ENCODE measurements around the gene MTAP. TPM values are rescaled to one million over a fixed set of nuclear protein-coding genes. Genes with fewer than 3 reads are reported as not detected.

MTAP gene
- total and polyA plus RNA-seq, 9 of the 15 experiments (the other 6 are each of a cell fraction or from before 2014, with no cell fraction given): 0.07 TPM; not detected in 8

DNA sequence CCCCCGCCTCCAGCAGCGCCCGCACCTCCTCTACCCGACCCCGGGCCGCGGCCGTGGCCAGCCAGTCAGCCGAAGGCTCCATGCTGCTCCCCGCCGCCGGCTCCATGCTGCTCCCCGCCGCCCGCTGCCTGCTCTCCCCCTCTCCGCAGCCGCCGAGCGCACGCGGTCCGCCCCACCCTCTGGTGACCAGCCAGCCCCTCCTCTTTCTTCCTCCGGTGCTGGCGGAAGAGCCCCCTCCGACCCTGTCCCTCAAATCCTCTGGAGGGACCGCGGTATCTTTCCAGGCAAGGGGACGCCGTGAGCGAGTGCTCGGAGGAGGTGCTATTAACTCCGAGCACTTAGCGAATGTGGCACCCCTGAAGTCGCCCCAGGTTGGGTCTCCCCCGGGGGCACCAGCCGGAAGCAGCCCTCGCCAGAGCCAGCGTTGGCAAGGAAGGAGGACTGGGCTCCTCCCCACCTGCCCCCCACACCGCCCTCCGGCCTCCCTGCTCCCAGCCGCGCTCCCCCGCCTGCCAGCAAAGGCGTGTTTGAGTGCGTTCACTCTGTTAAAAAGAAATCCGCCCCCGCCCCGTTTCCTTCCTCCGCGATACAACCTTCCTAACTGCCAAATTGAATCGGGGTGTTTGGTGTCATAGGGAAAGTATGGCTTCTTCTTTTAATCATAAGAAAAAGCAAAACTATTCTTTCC is 172.4 kb downstream of the MTAP start:
- H4K20me1 ChIP-seq (replicated peaks; ENCODE audit: control insufficient read depth, insufficient read depth, low read length): no peaks in the 10 kb centered on the region
- H3K4me1 ChIP-seq (replicated peaks in 1 of 2; ENCODE audit: control insufficient read depth in 2 of 2, insufficient read depth in 2 of 2, low read length in 2 of 2): no peaks in the 10 kb centered on the region
- no peaks in the 10 kb centered on the region for H3K36me3 ChIP-seq (ENCODE audit: control insufficient read depth, insufficient read depth, low read length)
- TF ChIP-seq, protein P1, sequence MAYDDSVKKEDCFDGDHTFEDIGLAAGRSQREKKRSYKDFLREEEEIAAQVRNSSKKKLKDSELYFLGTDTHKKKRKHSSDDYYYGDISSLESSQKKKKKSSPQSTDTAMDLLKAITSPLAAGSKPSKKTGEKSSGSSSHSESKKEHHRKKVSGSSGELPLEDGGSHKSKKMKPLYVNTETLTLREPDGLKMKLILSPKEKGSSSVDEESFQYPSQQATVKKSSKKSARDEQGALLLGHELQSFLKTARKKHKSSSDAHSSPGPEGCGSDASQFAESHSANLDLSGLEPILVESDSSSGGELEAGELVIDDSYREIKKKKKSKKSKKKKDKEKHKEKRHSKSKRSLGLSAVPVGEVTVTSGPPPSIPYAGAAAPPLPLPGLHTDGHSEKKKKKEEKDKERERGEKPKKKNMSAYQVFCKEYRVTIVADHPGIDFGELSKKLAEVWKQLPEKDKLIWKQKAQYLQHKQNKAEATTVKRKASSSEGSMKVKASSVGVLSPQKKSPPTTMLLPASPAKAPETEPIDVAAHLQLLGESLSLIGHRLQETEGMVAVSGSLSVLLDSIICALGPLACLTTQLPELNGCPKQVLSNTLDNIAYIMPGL (CRISPR knock-in tag; IDR thresholded peaks at IDR 0.05): no peak
- no peak for TF ChIP-seq SMAD1 (IDR thresholded peaks at IDR 0.05; ENCODE audit: low read depth, low read length, partially characterized antibody)
- intact Hi-C loops (cut with micrococcal nuclease) (no loop called here), in situ Hi-C loops (cut with MboI) (no loop called here)
- no CpG with 5 or more reads among the region's 51 CpGs for WGBS (ENCODE audit: insufficient coverage, low coverage, missing lambda C conversion rate)
- FAIRE-seq: no peak
- no peaks in the 10 kb centered on the region for H3K79me2 ChIP-seq (ENCODE audit: control insufficient read depth, insufficient read depth, low read length)
- H3K27me3 ChIP-seq (ENCODE audit: control insufficient read depth in 2 of 2, insufficient read depth in 2 of 2, low read length in 2 of 2): no peaks in the 10 kb centered on the region
- H3K4me3 ChIP-seq: no peak overlapping the region
- no peak for ATAC-seq
- H3K9me3 ChIP-seq (replicated peaks; ENCODE audit: control insufficient read depth, insufficient read depth, low read depth, low read length): no peaks in the 10 kb centered on the region
- H3K4me2 ChIP-seq (ENCODE audit: insufficient read depth, low read length): no peak overlapping the region
- POLR2A ChIA-PET: no interaction called here
- no peak overlapping the region for H2AFZ ChIP-seq (ENCODE audit: low read depth, low read length)
- no peaks in the 10 kb centered on the region for H3K9me1 ChIP-seq (ENCODE audit: control insufficient read depth, insufficient read depth, low read length)
- no peak overlapping the region for H3K9ac ChIP-seq (ENCODE audit: insufficient read depth in 1 of 2, low read depth in 2 of 2, low read length in 2 of 2)
- no TSS peak for BruUV-seq (replicated peaks)
- H3K27ac ChIP-seq (ENCODE audit: extremely low read depth, low read depth, low read length): no peak overlapping the region
- CTCF ChIA-PET (ENCODE audit: low intra/inter-chr PET ratio): no interaction called here
- DNase-seq (ENCODE audit: extremely low read depth in 1 of 4, low spot score in 3 of 4): no peak

DNA sequence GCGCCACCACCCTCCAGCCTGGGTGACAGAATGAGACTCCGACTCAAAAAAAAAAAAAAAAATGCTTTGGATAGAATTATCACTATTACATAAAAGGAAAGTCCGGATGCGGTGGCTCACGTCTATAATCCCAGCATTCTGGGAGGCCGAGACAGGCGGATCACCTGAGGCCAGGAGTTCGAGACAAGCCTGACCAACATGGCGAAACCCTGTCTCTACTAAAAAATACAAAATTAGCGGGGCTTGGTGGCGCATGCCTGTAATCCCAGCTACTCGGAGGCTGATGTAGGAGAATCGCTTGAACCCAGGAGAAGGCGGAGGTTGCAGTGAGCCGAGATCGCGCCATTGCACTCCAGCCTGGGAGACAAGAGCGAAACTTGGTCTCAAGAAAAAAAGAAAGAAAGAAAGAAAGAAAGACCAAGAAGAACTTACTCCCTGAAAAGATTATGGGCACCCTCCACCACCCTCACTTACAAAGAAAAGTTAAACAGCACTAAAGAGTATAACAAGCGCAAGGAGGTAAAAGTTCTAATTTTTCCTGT is 174.0 kb downstream of the MTAP start:
- WGBS (ENCODE audit: insufficient coverage, low coverage, missing lambda C conversion rate): no CpG with 5 or more reads among the region's 19 CpGs
- no peaks in the 10 kb centered on the region for H3K9me3 ChIP-seq (replicated peaks; ENCODE audit: control insufficient read depth, insufficient read depth, low read depth, low read length)
- H3K9me1 ChIP-seq (ENCODE audit: control insufficient read depth, insufficient read depth, low read length): no peaks in the 10 kb centered on the region
- ChIA-PET CTCF (ENCODE audit: low intra/inter-chr PET ratio) (no interaction called here), POLR2A (no interaction called here)
- H3K4me1 ChIP-seq (replicated peaks in 1 of 2; ENCODE audit: control insufficient read depth in 2 of 2, insufficient read depth in 2 of 2, low read length in 2 of 2): no peaks in the 10 kb centered on the region
- no peak overlapping the region for H3K27ac ChIP-seq (ENCODE audit: extremely low read depth, low read depth, low read length)
- FAIRE-seq: no peak
- no peak for ATAC-seq
- H3K36me3 ChIP-seq (ENCODE audit: control insufficient read depth, insufficient read depth, low read length): no peaks in the 10 kb centered on the region
- no TSS peak for BruUV-seq (replicated peaks)
- no peak overlapping the region for H2AFZ ChIP-seq (ENCODE audit: low read depth, low read length)
- H3K9ac ChIP-seq (ENCODE audit: insufficient read depth in 1 of 2, low read depth in 2 of 2, low read length in 2 of 2): no peak overlapping the region
- H3K4me2 ChIP-seq (ENCODE audit: insufficient read depth, low read length): no peak overlapping the region
- H3K4me3 ChIP-seq: no peak overlapping the region
- H3K79me2 ChIP-seq (ENCODE audit: control insufficient read depth, insufficient read depth, low read length): no peaks in the 10 kb centered on the region
- in situ Hi-C loops (cut with MboI) (no loop called here), intact Hi-C loops (cut with micrococcal nuclease) (no loop called here)
- H4K20me1 ChIP-seq (replicated peaks; ENCODE audit: control insufficient read depth, insufficient read depth, low read length): no peaks in the 10 kb centered on the region
- no peak for DNase-seq (ENCODE audit: extremely low read depth in 1 of 4, low spot score in 3 of 4)
- no peaks in the 10 kb centered on the region for H3K27me3 ChIP-seq (ENCODE audit: control insufficient read depth in 2 of 2, insufficient read depth in 2 of 2, low read length in 2 of 2)
- no peak for TF ChIP-seq ZNF79 (CRISPR knock-in tag; IDR thresholded peaks at IDR 0.05; ENCODE audit: low read depth)
- TF ChIP-seq GATAD2A (IDR thresholded peaks at IDR 0.05): no peak
- no peak for TF ChIP-seq DNMT1 (IDR thresholded peaks at IDR 0.05)
- TF ChIP-seq ZNF77 (CRISPR knock-in tag; IDR thresholded peaks at IDR 0.05): no peak
- no peak for TF ChIP-seq MTA1 (IDR thresholded peaks at IDR 0.05; ENCODE audit: borderline replicate concordance)
- no peak for TF ChIP-seq POLR2B (IDR thresholded peaks at IDR 0.05; ENCODE audit: low read depth, partially characterized antibody)
- no peak for TF ChIP-seq ZNF695 (CRISPR knock-in tag; IDR thresholded peaks at IDR 0.05)
- TF ChIP-seq MAFG (tag; conservative IDR thresholded peaks at IDR 0.05): no peak
- TF ChIP-seq, protein P2, sequence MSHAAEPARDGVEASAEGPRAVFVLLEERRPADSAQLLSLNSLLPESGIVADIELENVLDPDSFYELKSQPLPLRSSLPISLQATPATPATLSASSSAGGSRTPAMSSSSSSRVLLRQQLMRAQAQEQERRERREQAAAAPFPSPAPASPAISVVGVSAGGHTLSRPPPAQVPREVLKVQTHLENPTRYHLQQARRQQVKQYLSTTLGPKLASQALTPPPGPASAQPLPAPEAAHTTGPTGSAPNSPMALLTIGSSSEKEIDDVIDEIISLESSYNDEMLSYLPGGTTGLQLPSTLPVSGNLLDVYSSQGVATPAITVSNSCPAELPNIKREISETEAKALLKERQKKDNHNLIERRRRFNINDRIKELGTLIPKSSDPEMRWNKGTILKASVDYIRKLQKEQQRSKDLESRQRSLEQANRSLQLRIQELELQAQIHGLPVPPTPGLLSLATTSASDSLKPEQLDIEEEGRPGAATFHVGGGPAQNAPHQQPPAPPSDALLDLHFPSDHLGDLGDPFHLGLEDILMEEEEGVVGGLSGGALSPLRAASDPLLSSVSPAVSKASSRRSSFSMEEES (CRISPR knock-in tag; IDR thresholded peaks at IDR 0.05): no peak
- TF ChIP-seq, protein P3, sequence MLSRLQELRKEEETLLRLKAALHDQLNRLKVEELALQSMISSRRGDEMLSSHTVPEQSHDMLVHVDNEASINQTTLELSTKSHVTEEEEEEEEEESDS (CRISPR knock-in tag; IDR thresholded peaks at IDR 0.05): no peak
- TF ChIP-seq BDP1 (IDR thresholded peaks at IDR 0.05; ENCODE audit: insufficient read depth, insufficient read length): no peak
- TF ChIP-seq SREBF2 (CRISPR knock-in tag; IDR thresholded peaks at IDR 0.05): no peak
